ENCODE measurements around the gene ZNF225. TPM values are rescaled to one million over a fixed set of nuclear protein-coding genes. Genes with fewer than 3 reads are reported as not detected.

Gene ZNF225
- total and polyA plus RNA-seq, 4 donors = 0.88 to 4.5 (median 1.7) TPM

DNA sequence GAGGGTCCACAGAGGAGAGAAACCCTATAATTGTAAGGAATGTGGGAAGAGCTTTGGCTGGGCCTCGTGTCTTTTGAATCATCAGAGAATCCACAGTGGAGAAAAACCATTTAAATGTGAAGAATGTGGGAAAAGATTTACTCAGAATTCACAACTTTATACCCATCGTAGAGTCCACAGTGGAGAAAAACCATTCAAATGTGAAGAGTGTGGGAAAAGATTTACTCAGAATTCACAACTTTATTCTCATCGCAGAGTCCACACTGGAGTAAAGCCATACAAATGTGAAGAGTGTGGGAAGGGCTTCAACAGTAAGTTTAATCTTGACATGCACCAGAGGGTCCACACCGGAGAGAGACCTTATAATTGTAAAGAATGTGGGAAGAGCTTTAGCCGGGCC lies 18.8 kb downstream of the ZNF225 start:
- Histone ChIP-seq H3K27ac (ENCODE audit: low read depth in 1 of 2, low read length in 2 of 2) (no peak overlapping the region), H3K4me3 (ENCODE audit: low read depth in 1 of 3, low read length in 3 of 3) (peak overlapping the region in 2 of 3 donors; percentile 38 to 39), H3K9ac (ENCODE audit: low read depth in 1 of 2, low read length in 2 of 2) (no peak overlapping the region), H3K27me3 (ENCODE audit: control insufficient read depth in 4 of 4, insufficient read depth in 4 of 4, low read length in 3 of 4) (no peaks in the 10 kb centered on the region), H3K9me3 (ENCODE audit: control insufficient read depth in 4 of 4, low read length in 3 of 4) (peaks cover 33 to 74% (median 50%) of the 10 kb centered on the region in 4 donors), H3K36me3 (ENCODE audit: control insufficient read depth in 4 of 4, insufficient read depth in 3 of 4, low read depth in 1 of 4, low read length in 3 of 4) (peaks cover 5 to 49% (median 42%) of the 10 kb centered on the region in 4 donors), H3K4me1 (ENCODE audit: control insufficient read depth in 4 of 4, insufficient read depth in 4 of 4, low read length in 3 of 4) (no peaks in the 10 kb centered on the region)
- no peak for DNase-seq (ENCODE audit: low spot score)
- 97% methylated on average over 5 of the region's 5 CpGs for WGBS
- TF ChIP-seq YY1 (IDR thresholded peaks at IDR 0.05) (no peak), RAD21 (IDR thresholded peaks at IDR 0.05) (no peak), JUND (IDR thresholded peaks at IDR 0.05) (no peak), RXRA (IDR thresholded peaks at IDR 0.05) (no peak), FOXA2 (IDR thresholded peaks at IDR 0.05) (no peak), GABPA (IDR thresholded peaks at IDR 0.05 in 1 of 2, conservative IDR thresholded peaks at IDR 0.05 in 1 of 2) (no peak)

GRCh38 chr19:44141191-44142058 lies 28.2 kb downstream of the ZNF225 start, which contains the start of gene ZNF234:
TSS of gene ZNF234 (plus strand) at chr19:44141554. CDS start at chr19:44144633, 3,079 bp downstream.
- Histone ChIP-seq H3K4me1 (ENCODE audit: control insufficient read depth in 4 of 4, insufficient read depth in 4 of 4, low read length in 3 of 4) (peaks cover 2 to 16% (median 8%) of the 10 kb centered on the region in 4 donors), H3K9me3 (ENCODE audit: control insufficient read depth in 4 of 4, low read length in 3 of 4) (peaks cover 0 to 17% (median 7%) of the 10 kb centered on the region in 4 donors), H3K27ac (ENCODE audit: low read depth in 1 of 2, low read length in 2 of 2) (peak within 1 kb of the TSS; percentile 37 to 75), H3K9ac (ENCODE audit: low read depth in 1 of 2, low read length in 2 of 2) (peak within 1 kb of the TSS; percentile 52 to 56), H3K36me3 (ENCODE audit: control insufficient read depth in 4 of 4, insufficient read depth in 3 of 4, low read depth in 1 of 4, low read length in 3 of 4) (peaks cover 3 to 25% (median 25%) of the 10 kb centered on the region in 4 donors), H3K4me3 (ENCODE audit: low read depth in 1 of 3, low read length in 3 of 3) (peak within 1 kb of the TSS; percentile 64 to 92 (median 79)), H3K27me3 (ENCODE audit: control insufficient read depth in 4 of 4, insufficient read depth in 4 of 4, low read length in 3 of 4) (no peaks in the 10 kb centered on the region)
- WGBS = 1% methylated on average over 52 of the region's 52 CpGs
- peak; percentile 56 for TF ChIP-seq MAX (IDR thresholded peaks at IDR 0.05)
- peak; percentile 50 to 67 for TF ChIP-seq HNF4A (conservative IDR thresholded peaks at IDR 0.05)
- TF ChIP-seq RXRA (IDR thresholded peaks at IDR 0.05) = peak; percentile 24 to 25
- no peak for TF ChIP-seq TAF1 (conservative IDR thresholded peaks at IDR 0.05)
- TF ChIP-seq EGR1 (IDR thresholded peaks at IDR 0.05; ENCODE audit: low read depth in 2 of 2) = peak; percentile 89 to 93
- peak; percentile 72 for TF ChIP-seq NR2F2 (IDR thresholded peaks at IDR 0.05)
- TF ChIP-seq, protein P1, sequence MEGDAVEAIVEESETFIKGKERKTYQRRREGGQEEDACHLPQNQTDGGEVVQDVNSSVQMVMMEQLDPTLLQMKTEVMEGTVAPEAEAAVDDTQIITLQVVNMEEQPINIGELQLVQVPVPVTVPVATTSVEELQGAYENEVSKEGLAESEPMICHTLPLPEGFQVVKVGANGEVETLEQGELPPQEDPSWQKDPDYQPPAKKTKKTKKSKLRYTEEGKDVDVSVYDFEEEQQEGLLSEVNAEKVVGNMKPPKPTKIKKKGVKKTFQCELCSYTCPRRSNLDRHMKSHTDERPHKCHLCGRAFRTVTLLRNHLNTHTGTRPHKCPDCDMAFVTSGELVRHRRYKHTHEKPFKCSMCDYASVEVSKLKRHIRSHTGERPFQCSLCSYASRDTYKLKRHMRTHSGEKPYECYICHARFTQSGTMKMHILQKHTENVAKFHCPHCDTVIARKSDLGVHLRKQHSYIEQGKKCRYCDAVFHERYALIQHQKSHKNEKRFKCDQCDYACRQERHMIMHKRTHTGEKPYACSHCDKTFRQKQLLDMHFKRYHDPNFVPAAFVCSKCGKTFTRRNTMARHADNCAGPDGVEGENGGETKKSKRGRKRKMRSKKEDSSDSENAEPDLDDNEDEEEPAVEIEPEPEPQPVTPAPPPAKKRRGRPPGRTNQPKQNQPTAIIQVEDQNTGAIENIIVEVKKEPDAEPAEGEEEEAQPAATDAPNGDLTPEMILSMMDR (IDR thresholded peaks at IDR 0.05; ENCODE audit: low read depth, low read length, missing input control) = no peak
- TF ChIP-seq SP1 (IDR thresholded peaks at IDR 0.05) = peak; percentile 20
- peak; percentile 72 to 94 for TF ChIP-seq GABPA (IDR thresholded peaks at IDR 0.05 in 1 of 2, conservative IDR thresholded peaks at IDR 0.05 in 1 of 2)
- TF ChIP-seq, protein P2, sequence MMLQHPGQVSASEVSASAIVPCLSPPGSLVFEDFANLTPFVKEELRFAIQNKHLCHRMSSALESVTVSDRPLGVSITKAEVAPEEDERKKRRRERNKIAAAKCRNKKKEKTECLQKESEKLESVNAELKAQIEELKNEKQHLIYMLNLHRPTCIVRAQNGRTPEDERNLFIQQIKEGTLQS (IDR thresholded peaks at IDR 0.05) = no peak
- no peak for TF ChIP-seq JUND (IDR thresholded peaks at IDR 0.05)
- no peak for TF ChIP-seq FOXA1 (IDR thresholded peaks at IDR 0.05)
- TF ChIP-seq YY1 (IDR thresholded peaks at IDR 0.05) = peak; percentile 68
- TF ChIP-seq REST (IDR thresholded peaks at IDR 0.05) = peak; percentile 13
- peak in 1 of 2 donors; percentile 42 for TF ChIP-seq RAD21 (IDR thresholded peaks at IDR 0.05)
- no peak for TF ChIP-seq HNF4G (IDR thresholded peaks at IDR 0.05)
- TF ChIP-seq ZBTB33 (IDR thresholded peaks at IDR 0.05) = peak; percentile 54
- no peak for TF ChIP-seq FOXA2 (IDR thresholded peaks at IDR 0.05)
- peak; percentile 77 for DNase-seq (ENCODE audit: low spot score)

Measured in liver (tissue), 9 donors.